Astrocyte of the cerebellum (primary cell): Measurements from ENCODE around the gene EEF2.
A peak's percentile ranks its signal among the peaks of the same experiment; 100 is the strongest.

Experiments used
- DNase-seq: peaks from one replicate; pipeline ENCODE4 v3.0.0-alpha.2; 2011; ENCODE audit warnings: low read depth
- H3K4me3 ChIP-seq: 2 replicates; pipeline ENCODE4 v1.5.1; 2011; ENCODE audit warnings: mild to moderate bottlenecking, low read depth, low read length, moderate library complexity
- in situ Hi-C: cut with HindIII; loops from 2 replicates; pipeline ENCODE4 v1.10.0; 2017; ENCODE audit warnings: low sequenced_read_pairs
- TF ChIP-seq, protein P1 (sequence below): IDR thresholded peaks from 2 replicates; pipeline ENCODE4 v1.5.1; 2012; ENCODE audit warnings: low read length, low read depth, moderate library complexity, mild to moderate bottlenecking; ENCODE audit errors: missing control alignments

The EEF2 gene

DNA sequence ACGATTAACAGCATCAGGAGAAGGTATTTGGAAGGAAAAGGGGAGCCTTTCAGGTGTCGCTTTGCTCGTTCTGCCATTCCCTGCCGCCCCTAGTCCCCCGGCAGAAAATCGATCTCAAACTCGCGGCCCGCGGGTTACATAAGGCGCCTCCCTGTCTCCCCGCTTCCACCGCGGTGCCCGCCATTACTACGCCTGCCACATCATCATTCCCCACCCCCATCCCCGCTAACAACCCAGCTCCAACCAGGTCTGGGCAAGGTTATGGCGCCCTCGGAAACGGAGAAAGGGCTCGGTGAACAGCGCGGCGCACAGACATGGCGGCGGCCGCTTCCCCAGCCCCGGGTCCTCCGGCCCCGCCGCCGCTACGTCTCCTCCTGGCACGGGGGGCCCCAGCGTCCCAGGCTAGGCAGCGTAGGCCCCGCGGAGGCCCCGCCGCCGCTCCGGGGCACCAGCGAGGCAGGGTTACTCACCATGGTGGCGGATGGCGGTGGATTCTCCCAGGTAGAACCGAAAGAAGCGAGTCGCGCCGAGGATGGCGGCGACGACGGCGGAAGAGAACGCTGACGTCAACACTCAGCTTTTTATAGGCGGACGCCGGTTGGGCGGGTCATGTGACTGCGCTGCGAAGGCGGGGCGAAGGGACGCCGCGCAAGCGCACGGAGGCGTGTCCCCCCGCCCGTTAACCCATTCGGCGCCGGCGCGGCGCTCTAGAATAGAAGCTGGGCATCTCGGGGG lies at the start of gene EEF2:
Gene EEF2, minus strand, starts transcription at position 556 of the 735 bp plus-strand sequence. Its CDS starts 83 bp downstream, at position 473.
- in situ Hi-C loops: loop anchor here (25.0 kb wide), 1 partner anchor 227 kb away; no protein-coding TSS in a partner anchor
- H3K4me3 ChIP-seq: peak within 1 kb of the TSS; percentile 92
- DNase-seq: peak; percentile 74
- TF ChIP-seq, protein P1, sequence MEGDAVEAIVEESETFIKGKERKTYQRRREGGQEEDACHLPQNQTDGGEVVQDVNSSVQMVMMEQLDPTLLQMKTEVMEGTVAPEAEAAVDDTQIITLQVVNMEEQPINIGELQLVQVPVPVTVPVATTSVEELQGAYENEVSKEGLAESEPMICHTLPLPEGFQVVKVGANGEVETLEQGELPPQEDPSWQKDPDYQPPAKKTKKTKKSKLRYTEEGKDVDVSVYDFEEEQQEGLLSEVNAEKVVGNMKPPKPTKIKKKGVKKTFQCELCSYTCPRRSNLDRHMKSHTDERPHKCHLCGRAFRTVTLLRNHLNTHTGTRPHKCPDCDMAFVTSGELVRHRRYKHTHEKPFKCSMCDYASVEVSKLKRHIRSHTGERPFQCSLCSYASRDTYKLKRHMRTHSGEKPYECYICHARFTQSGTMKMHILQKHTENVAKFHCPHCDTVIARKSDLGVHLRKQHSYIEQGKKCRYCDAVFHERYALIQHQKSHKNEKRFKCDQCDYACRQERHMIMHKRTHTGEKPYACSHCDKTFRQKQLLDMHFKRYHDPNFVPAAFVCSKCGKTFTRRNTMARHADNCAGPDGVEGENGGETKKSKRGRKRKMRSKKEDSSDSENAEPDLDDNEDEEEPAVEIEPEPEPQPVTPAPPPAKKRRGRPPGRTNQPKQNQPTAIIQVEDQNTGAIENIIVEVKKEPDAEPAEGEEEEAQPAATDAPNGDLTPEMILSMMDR: no peak

- no peak for DNase-seq
- in situ Hi-C loops: no loop called here
- no peak overlapping the region for H3K4me3 ChIP-seq
- TF ChIP-seq, protein P1: no peak
Measured at GRCh38 chr19:4034048-4035017, 49.1 kb upstream of the EEF2 start.

DNA sequence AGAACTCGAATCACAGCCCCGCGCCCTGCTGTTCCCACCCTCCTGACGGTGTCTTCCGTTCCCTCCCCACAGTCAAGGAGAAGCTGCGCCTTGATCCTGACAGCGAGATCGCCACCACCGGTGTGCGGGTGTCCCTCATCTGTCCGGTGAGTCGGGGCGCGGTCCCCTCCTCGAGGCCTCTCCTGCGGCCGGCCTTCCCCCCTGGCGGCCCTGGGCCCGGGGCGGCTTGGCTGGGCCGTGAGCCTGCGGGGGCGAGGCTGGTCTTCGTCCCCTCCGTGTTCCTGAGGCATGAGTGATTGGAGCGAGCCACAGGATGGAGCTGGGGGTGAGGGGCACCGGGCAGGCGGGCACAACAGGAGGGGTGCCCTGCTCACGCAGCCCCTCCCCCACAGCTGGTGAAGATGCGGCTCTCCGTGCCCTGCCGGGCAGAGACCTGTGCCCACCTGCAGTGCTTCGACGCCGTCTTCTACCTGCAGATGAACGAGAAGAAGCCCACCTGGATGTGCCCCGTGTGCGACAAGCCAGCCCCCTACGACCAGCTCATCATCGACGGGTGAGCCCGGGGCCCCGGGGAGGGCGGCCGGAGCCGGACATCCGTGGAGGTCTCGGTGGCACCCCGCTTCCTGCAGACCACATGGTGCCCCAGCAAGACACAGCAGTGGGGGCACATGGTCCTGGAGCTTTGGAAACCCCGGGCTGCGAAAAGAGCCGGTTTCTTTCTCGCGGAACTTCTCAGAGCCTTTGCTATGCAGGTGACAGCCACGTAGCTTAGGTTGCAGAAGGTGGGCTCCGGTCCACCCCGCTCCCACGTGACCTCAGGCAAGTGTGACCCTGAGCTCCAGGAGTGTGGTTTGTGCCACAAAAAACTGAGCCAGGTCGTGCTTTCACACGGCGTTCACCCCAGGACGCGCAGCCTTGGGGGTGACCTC lies 48.0 kb upstream of the EEF2 start:
- in situ Hi-C loops: no loop called here
- TF ChIP-seq, protein P1: no peak
- DNase-seq: no peak
- H3K4me3 ChIP-seq: no peak overlapping the region

- in situ Hi-C loops: no loop called here
- H3K4me3 ChIP-seq: no peak overlapping the region
- DNase-seq: no peak
- TF ChIP-seq, protein P1: no peak
Measured at GRCh38 chr19:4032436-4032835, 47.2 kb upstream of the EEF2 start.

- no peak overlapping the region for H3K4me3 ChIP-seq
- TF ChIP-seq, protein P1: no peak
- in situ Hi-C loops: no loop called here
- no peak for DNase-seq
Measured at GRCh38 chr19:4031420-4031819, 46.2 kb upstream of the EEF2 start.
